Activated naive CD4-positive, alpha-beta T cell treated with anti-CD3 and anti-CD28 coated beads, Interleukin-2, amount 50 U/mL, for 24 hours (primary cell): Measurements from ENCODE around the gene CDK1.
A peak's percentile ranks its signal among the peaks of the same experiment; 100 is the strongest.

Source experiments
- H3K27ac Mint-ChIP-seq: one replicate; pipeline ENCODE4 v1.8.0; 2021; ENCODE audit warnings: mild to moderate bottlenecking, mixed read lengths
- H3K27me3 Mint-ChIP-seq: one replicate; pipeline ENCODE4 v1.8.0; 2021; ENCODE audit warnings: mixed read lengths
- H3K36me3 Mint-ChIP-seq: one replicate; pipeline ENCODE4 v1.8.0; 2021; ENCODE audit warnings: mixed read lengths
- H3K4me1 Mint-ChIP-seq: one replicate; pipeline ENCODE4 v1.8.0; 2021; ENCODE audit warnings: mixed read lengths
- H3K4me3 Mint-ChIP-seq: one replicate; pipeline ENCODE4 v1.8.0; 2021; ENCODE audit warnings: mild to moderate bottlenecking, mixed read lengths
- H3K9me3 Mint-ChIP-seq: one replicate; pipeline ENCODE4 v1.8.0; 2021; ENCODE audit warnings: mixed read lengths

CDK1 gene

GRCh38 chr10:60778214-60778970 lies at the start of gene CDK1:
TSS of gene CDK1 (plus strand) at chr10:60778478. CDS start at chr10:60780166, 1,688 bp downstream.
- Mint-ChIP-seq H3K27me3 (no peaks in the 10 kb centered on the region), H3K9me3 (no peaks in the 10 kb centered on the region), H3K4me3 (peak within 1 kb of the TSS; percentile 98), H3K4me1 (peaks cover 20% of the 10 kb centered on the region), H3K36me3 (no peaks in the 10 kb centered on the region), H3K27ac (peak within 1 kb of the TSS; percentile 88)

- Mint-ChIP-seq H3K36me3 (peaks cover 1% of the 10 kb centered on the region), H3K27me3 (no peaks in the 10 kb centered on the region), H3K4me1 (peaks cover 84% of the 10 kb centered on the region)
Measured at GRCh38 chr10:60729106-60729505, 49.2 kb upstream of the CDK1 start.

GRCh38 chr10:60731134-60731885 lies 47.0 kb upstream of the CDK1 start:
- peaks cover 63% of the 10 kb centered on the region for H3K4me1 Mint-ChIP-seq

More at GRCh38 chr10:60729106-60729505, 49.2 kb upstream of the CDK1 start:
- H3K27ac Mint-ChIP-seq = peak overlapping the region; percentile 91
- H3K4me3 Mint-ChIP-seq = peak overlapping the region; percentile 61
- no peaks in the 10 kb centered on the region for H3K9me3 Mint-ChIP-seq

GRCh38 chr10:60732198-60732806 lies 46.0 kb upstream of the CDK1 start:
- Mint-ChIP-seq H3K9me3 (no peaks in the 10 kb centered on the region), H3K4me1 (peaks cover 53% of the 10 kb centered on the region), H3K4me3 (peak overlapping the region; percentile 88), H3K36me3 (no peaks in the 10 kb centered on the region), H3K27ac (peak overlapping the region; percentile 91), H3K27me3 (no peaks in the 10 kb centered on the region)

More at GRCh38 chr10:60731134-60731885, 47.0 kb upstream of the CDK1 start:
- Mint-ChIP-seq H3K4me3 (peak overlapping the region; percentile 88), H3K27me3 (no peaks in the 10 kb centered on the region), H3K27ac (peak overlapping the region; percentile 91), H3K36me3 (no peaks in the 10 kb centered on the region), H3K9me3 (no peaks in the 10 kb centered on the region)

- Mint-ChIP-seq H3K27ac (peak overlapping the region; percentile 91), H3K9me3 (no peaks in the 10 kb centered on the region), H3K4me3 (peak overlapping the region; percentile 88), H3K27me3 (no peaks in the 10 kb centered on the region), H3K4me1 (peaks cover 47% of the 10 kb centered on the region), H3K36me3 (no peaks in the 10 kb centered on the region)
Measured at GRCh38 chr10:60732807-60733516, 45.3 kb upstream of the CDK1 start.

GRCh38 chr10:60733517-60733822 lies 44.8 kb upstream of the CDK1 start:
- Mint-ChIP-seq H3K36me3 (no peaks in the 10 kb centered on the region), H3K27ac (no peak overlapping the region), H3K27me3 (no peaks in the 10 kb centered on the region), H3K4me1 (peaks cover 43% of the 10 kb centered on the region), H3K9me3 (no peaks in the 10 kb centered on the region), H3K4me3 (peak overlapping the region; percentile 78)

GRCh38 chr10:60733826-60734225 lies 44.5 kb upstream of the CDK1 start:
- Mint-ChIP-seq H3K4me3 (peak overlapping the region; percentile 31), H3K27ac (no peak overlapping the region), H3K27me3 (no peaks in the 10 kb centered on the region), H3K4me1 (peaks cover 39% of the 10 kb centered on the region), H3K9me3 (no peaks in the 10 kb centered on the region), H3K36me3 (no peaks in the 10 kb centered on the region)

- H3K9me3 Mint-ChIP-seq = no peaks in the 10 kb centered on the region
- no peak overlapping the region for H3K27ac Mint-ChIP-seq
- no peak overlapping the region for H3K4me3 Mint-ChIP-seq
- peaks cover 35% of the 10 kb centered on the region for H3K4me1 Mint-ChIP-seq
- H3K27me3 Mint-ChIP-seq = no peaks in the 10 kb centered on the region
- no peaks in the 10 kb centered on the region for H3K36me3 Mint-ChIP-seq
Measured at GRCh38 chr10:60734226-60734625, 44.1 kb upstream of the CDK1 start.

- Mint-ChIP-seq H3K27me3 (no peaks in the 10 kb centered on the region), H3K4me1 (peaks cover 27% of the 10 kb centered on the region), H3K9me3 (no peaks in the 10 kb centered on the region), H3K4me3 (no peak overlapping the region), H3K27ac (no peak overlapping the region), H3K36me3 (no peaks in the 10 kb centered on the region)
Measured at GRCh38 chr10:60735244-60735643, 43.0 kb upstream of the CDK1 start.

- H3K27me3 Mint-ChIP-seq = no peaks in the 10 kb centered on the region
Measured at GRCh38 chr10:60737242-60737641, 41.0 kb upstream of the CDK1 start.

GRCh38 chr10:60739558-60739957 lies 38.7 kb upstream of the CDK1 start:
- Mint-ChIP-seq H3K27ac (no peak overlapping the region), H3K4me3 (no peak overlapping the region), H3K4me1 (no peaks in the 10 kb centered on the region), H3K36me3 (peaks cover 5% of the 10 kb centered on the region), H3K27me3 (no peaks in the 10 kb centered on the region), H3K9me3 (no peaks in the 10 kb centered on the region)

More at GRCh38 chr10:60737242-60737641, 41.0 kb upstream of the CDK1 start:
- Mint-ChIP-seq H3K4me3 (no peak overlapping the region), H3K9me3 (no peaks in the 10 kb centered on the region), H3K4me1 (peaks cover 8% of the 10 kb centered on the region), H3K36me3 (peaks cover 2% of the 10 kb centered on the region), H3K27ac (no peak overlapping the region)

GRCh38 chr10:60742512-60742911 lies 35.8 kb upstream of the CDK1 start:
- H3K36me3 Mint-ChIP-seq = peaks cover 5% of the 10 kb centered on the region
- H3K4me1 Mint-ChIP-seq = no peaks in the 10 kb centered on the region
- no peaks in the 10 kb centered on the region for H3K27me3 Mint-ChIP-seq
- H3K27ac Mint-ChIP-seq = no peak overlapping the region
- no peaks in the 10 kb centered on the region for H3K9me3 Mint-ChIP-seq
- H3K4me3 Mint-ChIP-seq = no peak overlapping the region

- no peaks in the 10 kb centered on the region for H3K4me1 Mint-ChIP-seq
- H3K27me3 Mint-ChIP-seq = peaks cover 1% of the 10 kb centered on the region
- no peak overlapping the region for H3K27ac Mint-ChIP-seq
- no peaks in the 10 kb centered on the region for H3K36me3 Mint-ChIP-seq
- H3K9me3 Mint-ChIP-seq = no peaks in the 10 kb centered on the region
- H3K4me3 Mint-ChIP-seq = no peak overlapping the region
Measured at GRCh38 chr10:60747817-60748469, 30.3 kb upstream of the CDK1 start.

GRCh38 chr10:60753152-60753551 lies 25.1 kb upstream of the CDK1 start:
- Mint-ChIP-seq H3K36me3 (no peaks in the 10 kb centered on the region), H3K4me1 (no peaks in the 10 kb centered on the region), H3K9me3 (no peaks in the 10 kb centered on the region), H3K27me3 (peaks cover 5% of the 10 kb centered on the region), H3K4me3 (no peak overlapping the region), H3K27ac (no peak overlapping the region)

GRCh38 chr10:60753817-60754216 lies 24.5 kb upstream of the CDK1 start:
- Mint-ChIP-seq H3K4me3 (no peak overlapping the region), H3K9me3 (no peaks in the 10 kb centered on the region), H3K27me3 (peaks cover 5% of the 10 kb centered on the region), H3K36me3 (no peaks in the 10 kb centered on the region), H3K4me1 (no peaks in the 10 kb centered on the region), H3K27ac (no peak overlapping the region)
